ENCODE measurements around the gene RAB12. TPM values are rescaled to one million over a fixed set of nuclear protein-coding genes. Genes with fewer than 3 reads are reported as not detected.
A peak's percentile ranks its signal among the peaks of the same experiment; 100 is the strongest.

Gene RAB12
- total RNA-seq, 4 donors from 2014 or later, result 32.0 to 46.7 (median 39.1) TPM

- no peaks in the 10 kb centered on the region for H3K9me3 ChIP-seq
- DNase-seq, result no peak
- H3K27ac ChIP-seq, result no peak overlapping the region
- no peaks in the 10 kb centered on the region for H3K36me3 ChIP-seq
- intact Hi-C loops (cut with DNase I), result no loop called here
- no peaks in the 10 kb centered on the region for H3K27me3 ChIP-seq
- H3K4me1 ChIP-seq, result peaks cover 7 to 27% (median 17%) of the 10 kb centered on the region in 3 donors
- TF ChIP-seq CTCF (IDR thresholded peaks at IDR 0.05) (no peak), POLR2A (IDR thresholded peaks at IDR 0.05) (no peak)
- no peak overlapping the region for H3K4me3 ChIP-seq
- WGBS, 2 donors, result 70 to 88% methylated on average over 7 of the region's 8 CpGs
Observed at GRCh38 chr18:8605974-8606373, 3.3 kb upstream of the RAB12 start.

GRCh38 chr18:8607776-8608742 is 1.2 kb upstream of the RAB12 start:
- peak overlapping the region; percentile 65 to 96 (median 88) for H3K4me3 ChIP-seq
- TF ChIP-seq POLR2A (IDR thresholded peaks at IDR 0.05), result no peak
- no peak for TF ChIP-seq CTCF (IDR thresholded peaks at IDR 0.05)
- DNase-seq, result no peak
- H3K4me1 ChIP-seq, result peaks cover 19 to 48% (median 37%) of the 10 kb centered on the region in 3 donors
- peak overlapping the region; percentile 82 to 90 (median 86) for H3K27ac ChIP-seq
- H3K36me3 ChIP-seq, result no peaks in the 10 kb centered on the region
- no peaks in the 10 kb centered on the region for H3K9me3 ChIP-seq
- intact Hi-C loops (cut with DNase I), result no loop called here
- no peaks in the 10 kb centered on the region for H3K27me3 ChIP-seq
- 57 to 68% methylated on average over 17 to 18 of the region's 18 CpGs for WGBS, 2 donors

GRCh38 chr18:8609659-8610458 is 622 bp downstream of the RAB12 start:
- Histone ChIP-seq H3K4me1 (peaks cover 23 to 66% (median 48%) of the 10 kb centered on the region in 3 donors), H3K27ac (peak overlapping the region; percentile 82 to 93 (median 88)), H3K9me3 (no peaks in the 10 kb centered on the region), H3K36me3 (no peaks in the 10 kb centered on the region), H3K27me3 (no peaks in the 10 kb centered on the region), H3K4me3 (peak overlapping the region; percentile 65 to 96 (median 88))
- WGBS, 2 donors, result 1% methylated on average over 19 to 22 of the region's 78 CpGs
- no peak for TF ChIP-seq POLR2A (IDR thresholded peaks at IDR 0.05)
- TF ChIP-seq CTCF (IDR thresholded peaks at IDR 0.05), result no peak
- no peak for DNase-seq
- intact Hi-C loops (cut with DNase I), result no loop called here

- Histone ChIP-seq H3K36me3 (no peaks in the 10 kb centered on the region), H3K4me1 (peaks cover 29 to 72% (median 54%) of the 10 kb centered on the region in 3 donors), H3K9me3 (no peaks in the 10 kb centered on the region), H3K27ac (peak overlapping the region; percentile 82 to 93 (median 88)), H3K4me3 (peak overlapping the region; percentile 65 to 96 (median 88)), H3K27me3 (no peaks in the 10 kb centered on the region)
- no peak for TF ChIP-seq POLR2A (IDR thresholded peaks at IDR 0.05)
- TF ChIP-seq CTCF (IDR thresholded peaks at IDR 0.05), result no peak
- intact Hi-C loops (cut with DNase I), result no loop called here
- DNase-seq, result no peak
- 3% methylated on average over 13 of the region's 13 CpGs for WGBS, 2 donors
Observed at GRCh38 chr18:8610459-8610851, 1.2 kb downstream of the RAB12 start.

All from esophagus squamous epithelium (tissue), 5 donors.